HepG2 (cell line): ENCODE data around the gene CRAT. TPM values are rescaled to one million over a fixed set of nuclear protein-coding genes. Genes with fewer than 3 reads are reported as not detected.

Experiments
- AGO1 ChIP-seq: fragments of 200-400 bp; formaldehyde crosslinking; IDR thresholded peaks from 2 replicates; pipeline ENCODE4 v1.6.1; 2017; ENCODE audit warnings: mild to moderate bottlenecking, low read depth, low read length, moderate library complexity; ENCODE audit not compliant: poor library complexity, severe bottlenecking
- GFI1 ChIP-seq: sonication (generic); formaldehyde crosslinking; IDR thresholded peaks from 2 replicates; pipeline ENCODE4 v1.5.0; 2020; ENCODE audit warnings: missing genetic modification reagents, mild to moderate bottlenecking, borderline replicate concordance
- LCORL ChIP-seq, 2 experiments: fragments of 450-650 bp in 1 of 2; sonication (generic) in 1 of 2; formaldehyde crosslinking in 1 of 2; IDR thresholded peaks; 2 replicates each; pipeline versions ENCODE4 v1.5.0 to v1.6.1; 2017 to 2020; ENCODE audit warnings: antibody characterized with exemption in 1 of 2, missing genetic modification reagents in 1 of 2
- MBNL3 ChIP-seq: fragments of 250-450 bp; sonication (Bioruptor Pico); conservative IDR thresholded peaks from 2 replicates; pipeline ENCODE4 v1.8.0; 2022; ENCODE audit warnings: mild to moderate bottlenecking, inconsistent platforms
- MED13 ChIP-seq: sonication (generic); formaldehyde crosslinking; IDR thresholded peaks from 2 replicates; pipeline ENCODE4 v1.5.0; 2020; ENCODE audit warnings: missing genetic modification reagents
- MEF2D ChIP-seq: sonication (generic); formaldehyde crosslinking; IDR thresholded peaks from 2 replicates; pipeline ENCODE4 v1.5.1; 2020; ENCODE audit warnings: mild to moderate bottlenecking, missing genetic modification reagents
- NFE2L2 ChIP-seq: fragments of 150-350 bp; IDR thresholded peaks from 2 replicates; pipeline ENCODE4 v1.6.1; 2014; ENCODE audit warnings: low read length
- POLR2A ChIP-seq, 2 experiments: IDR thresholded peaks; 2 replicates each; pipeline ENCODE4 v1.6.1; 2011; ENCODE audit warnings: low read depth in 2 of 2, low read length in 2 of 2, mild to moderate bottlenecking in 1 of 2, moderate library complexity in 1 of 2; ENCODE audit not compliant: insufficient read depth in 1 of 2
- RCOR2 ChIP-seq: IDR thresholded peaks from 2 replicates; pipeline ENCODE4 v1.6.1; 2016; ENCODE audit warnings: missing biosample characterization, missing genetic modification reagents
- SAP130 ChIP-seq: IDR thresholded peaks from 2 replicates; pipeline ENCODE4 v1.6.1; 2016; ENCODE audit warnings: low read depth
- SRSF1 ChIP-seq: fragments of 200-400 bp; formaldehyde crosslinking; optimal IDR thresholded peaks from 2 replicates; pipeline ENCODE3; 2017; ENCODE audit warnings: mild to moderate bottlenecking, low read depth, low read length, moderate library complexity
- ZBTB20 ChIP-seq: sonication (generic); formaldehyde crosslinking; IDR thresholded peaks from 2 replicates; pipeline ENCODE4 v1.8.1; 2023; ENCODE audit warnings: missing genetic modification reagents, low read depth, mild to moderate bottlenecking, borderline replicate concordance
- ZNF138 ChIP-seq: sonication (generic); formaldehyde crosslinking; IDR thresholded peaks from 2 replicates; pipeline ENCODE4 v1.5.0; 2020; ENCODE audit warnings: mild to moderate bottlenecking, low read depth, missing genetic modification reagents
- ZNF20 ChIP-seq: sonication (generic); formaldehyde crosslinking; IDR thresholded peaks from 2 replicates; pipeline ENCODE4 v1.4.0; 2020; ENCODE audit warnings: mild to moderate bottlenecking, moderate library complexity, missing genetic modification reagents
- ZNF263 ChIP-seq: sonication (generic); formaldehyde crosslinking; IDR thresholded peaks from 2 replicates; pipeline ENCODE4 v1.4.0; 2020; ENCODE audit warnings: missing genetic modification reagents
- ZNF564 ChIP-seq: sonication (generic); formaldehyde crosslinking; IDR thresholded peaks from 2 replicates; pipeline ENCODE4 v1.8.1; 2023; ENCODE audit warnings: mild to moderate bottlenecking, missing genetic modification reagents
- ZNF792 ChIP-seq: IDR thresholded peaks from 2 replicates; pipeline ENCODE4 v1.6.1; 2016
- polyA plus RNA-seq, 8 experiments: library from polyadenylated mRNA; depleted of rRNA in 3 of 8; stranded (reverse) in 7 of 8; unstranded in 1 of 8; fragments of >200 nt; fragmentation: Illumina TruSeq in 4 of 8; extraction: Trizol in 4 of 8; gene quantifications; 2 replicates each; pipeline versions ENCODE4 v1.2.1 to v1.2.3, GENCODE V29; 2011 to 2016; ENCODE audit warnings: low read depth in 4 of 8, missing spikeins in 1 of 8, mixed read lengths in 1 of 8; ENCODE audit not compliant: insufficient read depth in 1 of 8
- total RNA-seq, 5 experiments: library from RNA; depleted of rRNA; stranded (reverse); fragments of >200 nt; fragmentation: Illumina TruSeq; extraction: Trizol; gene quantifications; 2 replicates each; pipeline ENCODE4 v1.2.3, GENCODE V29; 2016; ENCODE audit warnings: low read depth in 1 of 5
- TF ChIP-seq, protein P1 (sequence below), 2 experiments: fragments of 450-650 bp in 1 of 2; sonication (generic) in 1 of 2; formaldehyde crosslinking; IDR thresholded peaks; 2 replicates each; pipeline versions ENCODE4 v1.5.0 to v1.8.0; 2020 to 2022; ENCODE audit warnings: mild to moderate bottlenecking in 1 of 2, missing genetic modification reagents in 1 of 2
- TF ChIP-seq, protein P2 (sequence below): sonication (generic); formaldehyde crosslinking; conservative IDR thresholded peaks from 2 replicates; pipeline ENCODE4 v1.4.0; 2020; ENCODE audit warnings: missing genetic modification reagents
- TF ChIP-seq, protein P3 (sequence below), 2 experiments: sonication (generic) in 1 of 2; formaldehyde crosslinking in 1 of 2; IDR thresholded peaks; 2 replicates each; pipeline versions ENCODE4 v1.5.1 to v1.6.1; 2011 to 2020; ENCODE audit warnings: borderline replicate concordance in 1 of 2, low read depth in 1 of 2, low read length in 1 of 2, mild to moderate bottlenecking in 1 of 2, missing genetic modification reagents in 1 of 2, moderate library complexity in 1 of 2
- TF ChIP-seq, protein P4 (sequence below): sonication (generic); formaldehyde crosslinking; conservative IDR thresholded peaks from 2 replicates; pipeline ENCODE4 v1.8.0; 2022; ENCODE audit warnings: mild to moderate bottlenecking, moderate library complexity, missing genetic modification reagents
- TF ChIP-seq, protein P5 (sequence below): sonication (generic); formaldehyde crosslinking; IDR thresholded peaks from 2 replicates; pipeline ENCODE4 v1.5.0; 2020; ENCODE audit warnings: mild to moderate bottlenecking, low read depth, missing genetic modification reagents, borderline replicate concordance
- TF ChIP-seq, protein P6 (sequence below): sonication (generic); formaldehyde crosslinking; IDR thresholded peaks from 2 replicates; pipeline ENCODE4 v1.4.0; 2020; ENCODE audit warnings: mild to moderate bottlenecking, missing genetic modification reagents

Gene CRAT
- total and polyA plus RNA-seq, 2 of the 13 experiments (the other 11 are each of a cell fraction or from before 2014, with no cell fraction given), result 26.1 to 26.6 TPM

DNA sequence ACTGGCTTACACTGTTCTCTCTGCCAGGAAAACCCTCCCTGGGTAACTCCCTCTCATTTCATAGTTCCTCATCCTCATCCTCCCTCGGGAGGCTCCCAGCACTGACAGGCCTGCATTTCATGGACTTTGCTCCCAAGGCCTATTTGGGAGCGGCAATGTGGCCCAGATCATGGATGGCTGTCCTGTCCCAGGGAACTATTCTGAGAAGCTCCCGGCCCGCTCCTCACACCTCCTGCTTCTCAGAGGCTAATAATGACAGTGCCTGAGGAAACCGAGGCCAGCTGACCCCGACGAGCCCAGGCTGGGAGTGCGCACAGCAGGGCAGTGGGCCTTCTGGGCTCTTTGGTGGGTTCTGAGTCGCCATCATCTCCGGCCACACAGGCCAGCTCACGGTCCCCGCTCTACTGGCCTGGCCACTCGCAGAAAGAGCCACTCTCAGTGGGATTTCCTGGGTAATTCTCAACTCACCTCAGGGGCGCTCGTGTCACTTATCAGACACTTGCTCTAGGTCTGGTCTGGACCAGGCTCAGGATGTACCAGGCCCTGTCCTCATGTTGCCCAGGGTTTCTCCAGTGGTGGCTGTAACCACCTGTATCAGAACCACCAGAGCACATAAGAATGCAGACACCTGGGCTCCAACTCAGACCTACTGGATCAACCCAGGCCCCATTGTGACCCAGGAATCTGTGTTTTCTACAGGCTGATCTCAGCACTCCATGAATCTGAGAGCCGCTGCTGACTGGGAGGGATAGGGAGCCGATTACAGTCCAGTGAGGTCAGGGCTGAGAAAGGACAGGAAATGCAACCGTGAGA, 31.7 kb downstream of the CRAT start (continued):
- TF ChIP-seq, protein P1, sequence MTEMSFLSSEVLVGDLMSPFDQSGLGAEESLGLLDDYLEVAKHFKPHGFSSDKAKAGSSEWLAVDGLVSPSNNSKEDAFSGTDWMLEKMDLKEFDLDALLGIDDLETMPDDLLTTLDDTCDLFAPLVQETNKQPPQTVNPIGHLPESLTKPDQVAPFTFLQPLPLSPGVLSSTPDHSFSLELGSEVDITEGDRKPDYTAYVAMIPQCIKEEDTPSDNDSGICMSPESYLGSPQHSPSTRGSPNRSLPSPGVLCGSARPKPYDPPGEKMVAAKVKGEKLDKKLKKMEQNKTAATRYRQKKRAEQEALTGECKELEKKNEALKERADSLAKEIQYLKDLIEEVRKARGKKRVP (CRISPR knock-in tag; IDR thresholded peaks at IDR 0.05), result no peak
- TF ChIP-seq, protein P2, sequence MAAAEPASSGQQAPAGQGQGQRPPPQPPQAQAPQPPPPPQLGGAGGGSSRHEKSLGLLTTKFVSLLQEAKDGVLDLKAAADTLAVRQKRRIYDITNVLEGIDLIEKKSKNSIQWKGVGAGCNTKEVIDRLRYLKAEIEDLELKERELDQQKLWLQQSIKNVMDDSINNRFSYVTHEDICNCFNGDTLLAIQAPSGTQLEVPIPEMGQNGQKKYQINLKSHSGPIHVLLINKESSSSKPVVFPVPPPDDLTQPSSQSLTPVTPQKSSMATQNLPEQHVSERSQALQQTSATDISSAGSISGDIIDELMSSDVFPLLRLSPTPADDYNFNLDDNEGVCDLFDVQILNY (CRISPR knock-in tag), result no peak
- no peak for TF ChIP-seq LCORL (IDR thresholded peaks at IDR 0.05)
- peak; percentile 7; the same call in 1 of the 2 replicates for TF ChIP-seq LCORL (CRISPR knock-in tag; IDR thresholded peaks at IDR 0.05)
- TF ChIP-seq NFE2L2, result no peak
- no peak for TF ChIP-seq ZBTB20 (CRISPR knock-in tag)
- TF ChIP-seq, protein P3, sequence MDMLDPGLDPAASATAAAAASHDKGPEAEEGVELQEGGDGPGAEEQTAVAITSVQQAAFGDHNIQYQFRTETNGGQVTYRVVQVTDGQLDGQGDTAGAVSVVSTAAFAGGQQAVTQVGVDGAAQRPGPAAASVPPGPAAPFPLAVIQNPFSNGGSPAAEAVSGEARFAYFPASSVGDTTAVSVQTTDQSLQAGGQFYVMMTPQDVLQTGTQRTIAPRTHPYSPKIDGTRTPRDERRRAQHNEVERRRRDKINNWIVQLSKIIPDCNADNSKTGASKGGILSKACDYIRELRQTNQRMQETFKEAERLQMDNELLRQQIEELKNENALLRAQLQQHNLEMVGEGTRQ (IDR thresholded peaks at IDR 0.05; ENCODE audit: low read depth, low read length), result no peak
- TF ChIP-seq, protein P3 (CRISPR knock-in tag; IDR thresholded peaks at IDR 0.05; ENCODE audit: borderline replicate concordance), result no peak
- TF ChIP-seq, protein P4, sequence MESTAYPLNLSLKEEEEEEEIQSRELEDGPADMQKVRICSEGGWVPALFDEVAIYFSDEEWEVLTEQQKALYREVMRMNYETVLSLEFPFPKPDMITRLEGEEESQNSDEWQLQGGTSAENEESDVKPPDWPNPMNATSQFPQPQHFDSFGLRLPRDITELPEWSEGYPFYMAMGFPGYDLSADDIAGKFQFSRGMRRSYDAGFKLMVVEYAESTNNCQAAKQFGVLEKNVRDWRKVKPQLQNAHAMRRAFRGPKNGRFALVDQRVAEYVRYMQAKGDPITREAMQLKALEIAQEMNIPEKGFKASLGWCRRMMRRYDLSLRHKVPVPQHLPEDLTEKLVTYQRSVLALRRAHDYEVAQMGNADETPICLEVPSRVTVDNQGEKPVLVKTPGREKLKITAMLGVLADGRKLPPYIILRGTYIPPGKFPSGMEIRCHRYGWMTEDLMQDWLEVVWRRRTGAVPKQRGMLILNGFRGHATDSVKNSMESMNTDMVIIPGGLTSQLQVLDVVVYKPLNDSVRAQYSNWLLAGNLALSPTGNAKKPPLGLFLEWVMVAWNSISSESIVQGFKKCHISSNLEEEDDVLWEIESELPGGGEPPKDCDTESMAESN, result peak; percentile 38; the same call in 1 of the 2 replicates
- 0 out of 2 replicates have a peak, but pooled peaks have one; percentile 24 for TF ChIP-seq SAP130 (CRISPR knock-in tag)
- no peak for TF ChIP-seq GFI1
- no peak for TF ChIP-seq ZNF20 (CRISPR knock-in tag)
- peak; percentile 83 for TF ChIP-seq ZNF263 (CRISPR knock-in tag)
- TF ChIP-seq ZNF138 (CRISPR knock-in tag), result no peak
- no peak for TF ChIP-seq RCOR2 (CRISPR knock-in tag)
- TF ChIP-seq ZNF564 (CRISPR knock-in tag), result no peak
- TF ChIP-seq MED13 (CRISPR knock-in tag), result no peak
- no peak for TF ChIP-seq ZNF792 (CRISPR knock-in tag)
- no peak for TF ChIP-seq MEF2D (CRISPR knock-in tag)
- TF ChIP-seq SRSF1, result no peak
- TF ChIP-seq AGO1, result no peak
- TF ChIP-seq MBNL3 (CRISPR knock-in tag), result no peak
- TF ChIP-seq, protein P5, sequence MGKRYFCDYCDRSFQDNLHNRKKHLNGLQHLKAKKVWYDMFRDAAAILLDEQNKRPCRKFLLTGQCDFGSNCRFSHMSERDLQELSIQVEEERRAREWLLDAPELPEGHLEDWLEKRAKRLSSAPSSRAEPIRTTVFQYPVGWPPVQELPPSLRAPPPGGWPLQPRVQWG (CRISPR knock-in tag), result no peak
- TF ChIP-seq, protein P6, sequence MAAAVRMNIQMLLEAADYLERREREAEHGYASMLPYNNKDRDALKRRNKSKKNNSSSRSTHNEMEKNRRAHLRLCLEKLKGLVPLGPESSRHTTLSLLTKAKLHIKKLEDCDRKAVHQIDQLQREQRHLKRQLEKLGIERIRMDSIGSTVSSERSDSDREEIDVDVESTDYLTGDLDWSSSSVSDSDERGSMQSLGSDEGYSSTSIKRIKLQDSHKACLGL (CRISPR knock-in tag), result no peak
- TF ChIP-seq POLR2A (IDR thresholded peaks at IDR 0.05; ENCODE audit: insufficient read depth in 1 of 2, low read depth in 2 of 2, low read length in 2 of 2), result no peak
